Esophagus (tissue), 2 donors: ENCODE data around the gene FNDC5. TPM values are rescaled to one million over a fixed set of nuclear protein-coding genes. Genes with fewer than 3 reads are reported as not detected.

Source experiments
- H3K27ac ChIP-seq, 2 donors: one replicate each; pipeline ENCODE4 v1.5.1; 2013; ENCODE audit warnings: low read depth in 2 of 2, mild to moderate bottlenecking in 2 of 2, inconsistent platforms in 1 of 2, low read length in 1 of 2, moderate library complexity in 1 of 2
- H3K27me3 ChIP-seq, 2 donors: one replicate each; pipeline ENCODE4 v1.6.1; 2013; ENCODE audit warnings: low read length in 2 of 2, control low read depth in 1 of 2, mild to moderate bottlenecking in 1 of 2; ENCODE audit not compliant: insufficient read depth in 2 of 2, control insufficient read depth in 1 of 2
- H3K36me3 ChIP-seq, 2 donors: one replicate each; pipeline ENCODE4 v1.6.1; 2013; ENCODE audit warnings: low read length in 1 of 2; ENCODE audit not compliant: control insufficient read depth in 2 of 2, insufficient read depth in 2 of 2
- H3K4me1 ChIP-seq, 2 donors: one replicate each; pipeline ENCODE4 v1.6.1; 2013; ENCODE audit warnings: low read length in 1 of 2; ENCODE audit not compliant: control insufficient read depth in 2 of 2, insufficient read depth in 2 of 2
- H3K4me3 ChIP-seq, 2 donors: one replicate each; pipeline ENCODE4 v1.5.1; 2013; ENCODE audit warnings: low read length in 2 of 2, mild to moderate bottlenecking in 2 of 2, low read depth in 1 of 2, moderate library complexity in 1 of 2
- H3K9me3 ChIP-seq, 2 donors: one replicate each; pipeline ENCODE4 v1.6.1; 2013; ENCODE audit warnings: mild to moderate bottlenecking in 2 of 2, low read depth in 1 of 2, low read length in 1 of 2, moderate library complexity in 1 of 2; ENCODE audit not compliant: control insufficient read depth in 2 of 2, insufficient read depth in 1 of 2
- WGBS, 2 donors: extraction: QIAGEN DNeasy Blood & Tissue Kit; methylation state at CpG; one replicate each; pipeline ENCODE4 v1.1.7; 2013; 5-methylcytosine and 5-hydroxymethylcytosine counted together
- polyA plus RNA-seq, 2 donors: library from polyadenylated mRNA; stranded (reverse); fragments of 200-250 nt; gene quantifications; one replicate each; pipeline ENCODE4 v1.2.3, GENCODE V29; 2013
- donor health status: healthy with polysubstance abuse.
- donor health status: Bipolar disorder and iron deficiency.

FNDC5 gene
- polyA plus RNA-seq, 2 donors = 0.53 to 0.90 TPM

DNA sequence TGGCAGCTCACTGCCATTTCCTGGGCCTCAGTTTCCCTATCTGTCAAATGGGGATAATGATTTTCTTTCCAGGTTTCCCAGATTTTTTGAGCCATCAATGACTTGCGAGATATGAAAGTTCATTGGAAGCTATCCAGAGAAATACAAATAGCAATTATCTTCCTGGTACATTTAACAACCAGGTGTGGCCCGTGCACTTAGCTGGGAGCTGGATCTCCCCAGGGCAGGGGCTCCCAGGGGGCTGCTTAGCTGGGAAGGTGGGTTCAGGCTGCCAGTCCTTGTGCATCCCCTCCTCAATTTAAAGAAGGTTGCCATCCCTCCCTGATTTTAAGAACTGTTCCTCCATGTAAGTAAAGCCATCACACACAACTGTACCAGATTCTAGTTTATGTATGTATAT, 34.1 kb upstream of the FNDC5 start:
- H3K36me3 ChIP-seq = no peaks in the 10 kb centered on the region
- no peak overlapping the region for H3K27ac ChIP-seq
- H3K27me3 ChIP-seq = no peaks in the 10 kb centered on the region
- no peaks in the 10 kb centered on the region for H3K9me3 ChIP-seq
- WGBS, 2 donors = 30 to 43% methylated on average over 2 of the region's 2 CpGs
- no peak overlapping the region for H3K4me3 ChIP-seq
- peaks cover 0 to 5% of the 10 kb centered on the region in 2 donors for H3K4me1 ChIP-seq

GRCh38 chr1:32903991-32904785, 33.5 kb upstream of the FNDC5 start:
- Histone ChIP-seq H3K36me3 (no peaks in the 10 kb centered on the region), H3K4me1 (peaks cover 0 to 5% of the 10 kb centered on the region in 2 donors), H3K4me3 (no peak overlapping the region), H3K9me3 (no peaks in the 10 kb centered on the region), H3K27me3 (no peaks in the 10 kb centered on the region), H3K27ac (no peak overlapping the region)
- WGBS, 2 donors = 59 to 65% methylated on average over 3 of the region's 3 CpGs

DNA sequence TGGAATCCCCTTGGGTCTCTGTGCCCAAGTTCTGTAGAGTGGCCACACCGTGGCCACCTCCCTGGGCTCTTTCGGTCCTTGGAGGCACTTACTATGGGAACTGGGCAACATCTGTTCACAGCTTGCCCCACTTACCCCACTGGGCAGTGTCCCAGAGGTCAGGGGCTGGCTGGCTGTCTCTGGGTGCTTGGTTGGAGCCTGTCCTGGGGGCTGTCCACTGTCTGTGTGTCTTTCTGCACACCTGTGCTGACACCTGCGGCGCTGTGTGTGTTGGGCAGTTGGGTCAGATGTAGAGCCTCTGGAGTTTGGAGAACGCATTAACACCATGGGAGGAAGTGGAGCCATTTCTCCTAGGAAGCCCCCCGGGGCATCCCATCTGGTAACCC, 31.8 kb upstream of the FNDC5 start:
- Histone ChIP-seq H3K4me3 (no peak overlapping the region), H3K9me3 (no peaks in the 10 kb centered on the region), H3K27me3 (no peaks in the 10 kb centered on the region), H3K4me1 (peaks cover 1 to 7% of the 10 kb centered on the region in 2 donors), H3K27ac (no peak overlapping the region), H3K36me3 (peaks cover 0 to 3% of the 10 kb centered on the region in 2 donors)
- WGBS, 2 donors = 73 to 75% methylated on average over 6 of the region's 6 CpGs

DNA sequence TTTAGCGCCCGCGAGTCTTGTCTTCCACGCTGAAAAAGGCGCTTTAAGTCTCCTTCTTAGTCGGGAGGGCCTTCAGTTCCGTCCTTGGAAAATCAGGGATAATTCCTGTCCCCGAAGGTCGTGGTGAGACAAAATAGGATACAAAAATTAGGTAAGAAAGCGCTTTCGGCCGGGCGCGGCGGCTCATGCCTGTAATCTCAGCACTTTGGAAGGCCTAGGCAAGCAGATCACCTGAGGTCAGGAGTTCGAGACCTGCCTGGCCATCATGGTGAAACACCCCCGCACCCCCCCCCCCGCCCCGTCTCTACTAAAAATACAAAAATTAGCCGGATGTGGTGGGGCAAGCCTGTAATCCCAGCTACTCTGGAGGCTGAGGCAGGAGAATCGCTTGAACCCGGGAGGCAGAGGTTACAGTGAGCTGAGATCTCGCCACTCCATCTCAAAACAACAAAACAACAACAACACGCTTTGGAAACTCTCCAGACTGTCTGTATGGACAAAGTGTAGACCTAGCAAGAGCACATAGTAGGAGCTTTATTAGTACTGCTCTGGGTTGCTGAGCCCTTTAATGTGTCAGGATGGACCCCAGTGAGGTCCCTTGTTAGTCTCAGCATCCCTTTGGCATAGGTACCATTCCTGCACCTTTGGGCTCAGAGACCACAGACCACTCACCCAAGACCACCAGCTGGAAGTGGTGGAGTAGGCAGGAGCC, 31.3 kb upstream of the FNDC5 start:
- Histone ChIP-seq H3K9me3 (no peaks in the 10 kb centered on the region), H3K4me1 (peaks cover 3 to 7% of the 10 kb centered on the region in 2 donors), H3K27ac (peak overlapping the region; percentile 31 to 56), H3K4me3 (peak overlapping the region; percentile 53 to 85), H3K36me3 (peaks cover 0 to 3% of the 10 kb centered on the region in 2 donors), H3K27me3 (no peaks in the 10 kb centered on the region)
- 39 to 42% methylated on average over 23 to 24 of the region's 24 CpGs for WGBS, 2 donors

DNA sequence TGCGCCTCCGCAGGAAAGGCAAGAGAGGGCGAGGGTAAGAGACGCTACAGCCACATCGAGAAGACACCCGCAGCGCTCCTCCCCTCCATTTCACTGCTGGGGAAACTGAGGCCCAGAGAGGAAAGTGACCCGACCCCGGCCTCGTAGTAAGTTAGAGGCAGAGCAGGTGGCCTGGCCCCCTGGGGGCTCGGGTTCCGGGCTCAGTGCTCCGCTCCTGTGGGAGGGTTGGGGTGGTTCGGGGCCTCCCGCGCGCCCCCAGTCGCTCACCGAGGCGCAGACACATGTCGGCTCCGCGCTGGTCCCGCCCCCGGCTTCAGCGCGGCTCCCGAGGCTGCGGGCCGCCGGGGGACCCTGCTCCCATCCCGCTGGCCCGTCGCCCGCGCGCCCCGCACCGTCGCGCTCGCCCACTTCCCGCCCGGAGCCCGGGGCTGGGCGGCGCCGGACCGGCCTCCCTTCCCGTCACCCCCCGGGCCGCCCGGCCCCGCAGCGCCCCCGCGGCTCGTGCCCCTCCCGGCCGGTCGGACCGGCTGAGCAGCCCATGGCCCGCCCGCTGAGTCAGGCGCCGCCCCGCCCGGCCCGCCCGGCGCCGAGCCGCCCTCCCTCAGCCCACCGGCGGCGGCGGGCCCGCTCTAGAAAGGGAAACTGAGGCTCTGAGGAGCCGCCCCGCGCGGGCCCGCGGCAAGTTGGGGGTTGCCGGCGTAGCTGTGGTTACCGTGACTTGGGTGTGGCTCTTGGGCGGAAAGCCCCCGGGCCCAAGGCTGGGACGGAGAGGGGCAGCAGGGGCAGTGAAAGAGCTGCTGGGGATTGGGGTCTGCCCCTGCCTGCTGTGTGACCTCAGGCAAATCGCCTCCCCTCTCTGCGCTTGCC, 30.5 kb upstream of the FNDC5 start, which contains the start of gene TMEM54:
Gene TMEM54 (minus strand): TSS at position 434 of the 867 bp plus-strand sequence. CDS start 151 bp downstream, at position 283.
- H3K4me3 ChIP-seq = peak within 1 kb of the TSS; percentile 53 to 85
- H3K9me3 ChIP-seq = no peaks in the 10 kb centered on the region
- H3K36me3 ChIP-seq = peaks cover 0 to 3% of the 10 kb centered on the region in 2 donors
- WGBS, 2 donors = 1 to 2% methylated on average over 55 to 92 of the region's 92 CpGs
- no peaks in the 10 kb centered on the region for H3K27me3 ChIP-seq
- peak within 1 kb of the TSS; percentile 31 to 76 for H3K27ac ChIP-seq
- H3K4me1 ChIP-seq = peaks cover 3 to 7% of the 10 kb centered on the region in 2 donors

- H3K27me3 ChIP-seq = no peaks in the 10 kb centered on the region
- H3K4me3 ChIP-seq = peak overlapping the region; percentile 53 to 85
- H3K36me3 ChIP-seq = peaks cover 0 to 8% of the 10 kb centered on the region in 2 donors
- peak overlapping the region in 1 of 2 donors; percentile 37 for H3K27ac ChIP-seq
- 17 to 18% methylated on average over 22 of the region's 22 CpGs for WGBS, 2 donors
- no peaks in the 10 kb centered on the region for H3K9me3 ChIP-seq
- H3K4me1 ChIP-seq = peaks cover 3 to 7% of the 10 kb centered on the region in 2 donors
These were observed 29.8 kb upstream of the FNDC5 start for GRCh38 chr1:32900371-32900955.

DNA sequence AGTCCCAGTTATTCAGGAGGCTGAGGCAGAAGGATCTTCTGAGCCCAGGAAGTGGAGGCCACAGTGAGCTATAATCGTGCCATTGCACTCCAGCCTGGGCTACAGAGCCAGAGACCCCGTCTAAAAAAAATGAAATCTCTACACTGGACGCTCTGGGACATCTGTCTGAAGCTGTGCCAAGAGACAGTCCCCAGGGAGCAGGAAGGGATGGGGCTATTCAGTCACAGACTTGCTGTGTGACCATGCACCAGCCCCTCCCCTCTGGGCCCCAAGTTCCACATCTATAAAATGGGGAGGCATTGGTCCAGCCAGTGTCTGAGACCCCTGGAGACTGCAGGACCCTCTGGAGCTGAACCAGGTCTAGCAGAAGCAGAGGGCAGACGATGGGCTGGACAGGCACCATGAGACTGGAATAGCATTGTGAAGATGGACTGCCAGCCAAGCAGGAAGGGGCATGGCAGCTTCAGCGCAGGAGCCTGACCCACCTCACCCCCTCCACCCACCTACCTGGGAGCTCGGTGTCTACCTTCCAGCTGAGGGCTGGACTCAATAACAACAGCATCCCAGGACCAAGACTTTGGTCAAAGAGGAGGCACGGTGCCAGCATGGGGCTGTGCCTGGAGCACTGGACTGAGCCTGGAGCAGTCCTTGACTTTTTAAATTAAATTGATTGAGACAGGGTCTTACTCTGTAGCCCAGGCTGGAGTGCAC, 29.0 kb upstream of the FNDC5 start:
- 77 to 80% methylated on average over 7 of the region's 7 CpGs for WGBS, 2 donors
- Histone ChIP-seq H3K36me3 (peaks cover 0 to 15% of the 10 kb centered on the region in 2 donors), H3K27me3 (no peaks in the 10 kb centered on the region)

GRCh38 chr1:32898958-32899357, 28.2 kb upstream of the FNDC5 start:
- peaks cover 3 to 5% of the 10 kb centered on the region in 2 donors for H3K4me1 ChIP-seq
- no peaks in the 10 kb centered on the region for H3K27me3 ChIP-seq
- no peak overlapping the region for H3K27ac ChIP-seq
- no peak overlapping the region for H3K4me3 ChIP-seq
- peaks cover 0 to 15% of the 10 kb centered on the region in 2 donors for H3K36me3 ChIP-seq
- 89 to 93% methylated on average over 3 of the region's 3 CpGs for WGBS, 2 donors
- no peaks in the 10 kb centered on the region for H3K9me3 ChIP-seq

More for the DNA sequence above, 29.0 kb upstream of the FNDC5 start:
- Histone ChIP-seq H3K27ac (no peak overlapping the region), H3K9me3 (no peaks in the 10 kb centered on the region), H3K4me3 (peak overlapping the region in 1 of 2 donors; percentile 85), H3K4me1 (peaks cover 3 to 5% of the 10 kb centered on the region in 2 donors)
